ENCODE measurements around the gene C1orf232. TPM values are rescaled to one million over a fixed set of nuclear protein-coding genes. Genes with fewer than 3 reads are reported as not detected.
A peak's percentile ranks its signal among the peaks of the same experiment; 100 is the strongest.

C1orf232 gene
- total RNA-seq, 2 experiments from 2014 or later = not detected

- H3K4me3 Mint-ChIP-seq = peak overlapping the region; percentile 8
- Histone ChIP-seq H3K4me1 (ENCODE audit: insufficient read depth, low read length) (peaks cover 45% of the 10 kb centered on the region), H3K27ac (ENCODE audit: low read depth in 1 of 2, low read length in 2 of 2) (no peak overlapping the region), H3K4me3 (ENCODE audit: low read length) (no peak overlapping the region), H3K27me3 (ENCODE audit: control insufficient read depth in 1 of 2, insufficient read depth in 2 of 2, low read length in 2 of 2) (peaks cover 13 to 15% of the 10 kb centered on the region in 2 experiments), H3K36me3 (ENCODE audit: insufficient read depth, low read length) (no peaks in the 10 kb centered on the region), H3K9me3 (ENCODE audit: control insufficient read depth in 1 of 2, insufficient read depth in 1 of 2, low read length in 2 of 2) (no peaks in the 10 kb centered on the region)
- POLR2A ChIA-PET = no interaction called here
- CTCF ChIA-PET = no interaction called here
- H3K27ac Mint-ChIP-seq = no peak overlapping the region
- no peak for TF ChIP-seq CTCF (IDR thresholded peaks at IDR 0.05)
- intact Hi-C loops (cut with DNase I, micrococcal nuclease) = loop anchor here in 1 of 2 experiments (5.0 to 10.0 kb wide), 3 partner anchors 156 to 228 kb away; no protein-coding TSS in a partner anchor
- H3K27me3 Mint-ChIP-seq = peaks cover 11% of the 10 kb centered on the region
- H3K36me3 Mint-ChIP-seq (ENCODE audit: low read depth) = no peaks in the 10 kb centered on the region
- ATAC-seq (ENCODE audit: poor library complexity) (no peak), DNase-seq (no peak)
- H3K4me1 Mint-ChIP-seq (ENCODE audit: low read depth) = peaks cover 17% of the 10 kb centered on the region
- no peaks in the 10 kb centered on the region for H3K9me3 Mint-ChIP-seq
Measured at GRCh38 chr1:26166719-26167281, 2.0 kb downstream of the C1orf232 start.

DNA sequence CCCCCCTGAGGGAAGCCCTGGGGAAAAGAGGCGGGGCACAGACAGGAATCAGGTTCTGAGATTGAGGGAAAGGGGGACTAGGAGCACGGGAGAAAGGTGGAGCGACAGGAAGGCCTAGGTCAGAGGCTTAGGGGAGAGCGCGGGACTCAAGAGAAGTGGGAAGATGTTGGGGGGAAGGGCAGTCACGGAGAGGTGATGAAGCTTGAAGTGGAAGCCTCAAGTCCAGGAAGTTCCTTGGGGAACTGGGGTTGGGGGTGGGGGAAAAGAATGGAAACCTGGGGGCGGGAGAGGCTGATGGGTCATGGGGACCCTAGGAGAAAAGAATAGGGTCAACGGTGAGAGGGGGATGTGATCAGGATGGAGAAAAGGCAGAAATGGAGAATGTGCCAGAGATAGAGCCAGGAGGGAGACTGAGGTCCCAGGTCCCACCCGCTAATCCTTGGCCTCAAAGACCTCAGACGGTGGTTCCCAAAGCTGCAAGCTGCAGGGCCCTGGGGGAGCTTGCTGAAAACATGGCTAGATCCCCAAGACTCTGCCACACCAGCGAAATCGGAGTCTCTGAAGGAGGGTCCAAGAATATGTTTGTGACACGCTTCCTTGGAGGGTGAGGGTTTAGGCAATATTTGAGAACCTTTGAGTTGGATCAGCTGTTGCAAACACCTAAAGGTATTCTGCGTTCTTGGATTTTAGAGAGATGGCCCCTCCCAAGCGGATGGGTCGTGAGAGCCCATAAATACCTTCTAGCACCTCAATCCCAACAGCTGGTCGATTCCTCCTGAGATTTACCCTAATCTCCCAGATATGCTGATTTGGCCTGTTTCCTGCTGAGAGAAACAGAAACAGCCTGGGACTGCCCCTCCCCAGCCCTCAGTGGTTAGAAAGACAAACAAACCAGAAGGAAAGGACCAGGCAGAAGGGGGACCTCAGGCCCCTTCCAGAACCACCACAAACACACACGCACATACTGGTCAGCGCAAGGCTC lies 3.6 kb downstream of the C1orf232 start:
- H3K4me1 Mint-ChIP-seq (ENCODE audit: low read depth) = peaks cover 7% of the 10 kb centered on the region
- no peaks in the 10 kb centered on the region for H3K36me3 ChIP-seq (ENCODE audit: insufficient read depth, low read length)
- intact Hi-C loops (cut with DNase I, micrococcal nuclease) = loop anchor here in 1 of 2 experiments (1.0 to 10.0 kb wide), 5 partner anchors 60 to 230 kb away; no protein-coding TSS in a partner anchor
- ATAC-seq (ENCODE audit: poor library complexity) = no peak
- no peak overlapping the region for H3K4me3 ChIP-seq (ENCODE audit: low read length)
- peak overlapping the region; percentile 25 for H3K4me3 Mint-ChIP-seq
- CTCF ChIA-PET = no interaction called here
- no peaks in the 10 kb centered on the region for H3K9me3 ChIP-seq (ENCODE audit: control insufficient read depth in 1 of 2, insufficient read depth in 1 of 2, low read length in 2 of 2)
- DNase-seq = no peak
- no peak for TF ChIP-seq CTCF (IDR thresholded peaks at IDR 0.05)
- H3K27ac ChIP-seq (ENCODE audit: low read depth in 1 of 2, low read length in 2 of 2) = no peak overlapping the region
- H3K27me3 Mint-ChIP-seq = peaks cover 14% of the 10 kb centered on the region
- POLR2A ChIA-PET = interaction anchor here (0.8 to 1.1 kb wide), 2 partner anchors 20 to 39 kb away, joined by 3 read pairs; no protein-coding TSS in a partner anchor
- H3K27me3 ChIP-seq (ENCODE audit: control insufficient read depth in 1 of 2, insufficient read depth in 2 of 2, low read length in 2 of 2) = peaks cover 23 to 25% of the 10 kb centered on the region in 2 experiments
- H3K27ac Mint-ChIP-seq = no peak overlapping the region
- H3K9me3 Mint-ChIP-seq = no peaks in the 10 kb centered on the region
- peaks cover 36% of the 10 kb centered on the region for H3K4me1 ChIP-seq (ENCODE audit: insufficient read depth, low read length)
- H3K36me3 Mint-ChIP-seq (ENCODE audit: low read depth) = no peaks in the 10 kb centered on the region

- H3K4me1 Mint-ChIP-seq (ENCODE audit: low read depth) = peaks cover 5% of the 10 kb centered on the region
- DNase-seq (peak in 13 of 14 experiments; percentile 27 to 78 (median 44)), ATAC-seq (ENCODE audit: poor library complexity) (peak; percentile 74)
- peaks cover 27% of the 10 kb centered on the region for H3K4me1 ChIP-seq (ENCODE audit: insufficient read depth, low read length)
- no peaks in the 10 kb centered on the region for H3K36me3 Mint-ChIP-seq (ENCODE audit: low read depth)
- no peak overlapping the region for H3K27ac ChIP-seq (ENCODE audit: low read depth in 1 of 2, low read length in 2 of 2)
- H3K4me3 Mint-ChIP-seq = peak overlapping the region; percentile 34
- CTCF ChIA-PET = interaction anchor here (0.9 kb wide), 1 partner anchor 70 kb away, joined by 4 read pairs; the partner anchor contains the start of gene CEP85
- peak overlapping the region; percentile 43 for H3K4me3 ChIP-seq (ENCODE audit: low read length)
- no peaks in the 10 kb centered on the region for H3K9me3 Mint-ChIP-seq
- peak; percentile 48 for TF ChIP-seq CTCF (IDR thresholded peaks at IDR 0.05)
- intact Hi-C loops (cut with DNase I, micrococcal nuclease) = loop anchor here in 1 of 2 experiments (1.0 to 10.0 kb wide), 4 partner anchors 59 to 231 kb away; no protein-coding TSS in a partner anchor
- no peaks in the 10 kb centered on the region for H3K9me3 ChIP-seq (ENCODE audit: control insufficient read depth in 1 of 2, insufficient read depth in 1 of 2, low read length in 2 of 2)
- POLR2A ChIA-PET = interaction anchor here (1.1 kb wide), 1 partner anchor 19 kb away, joined by 3 read pairs; no protein-coding TSS in a partner anchor
- H3K36me3 ChIP-seq (ENCODE audit: insufficient read depth, low read length) = no peaks in the 10 kb centered on the region
- H3K27me3 Mint-ChIP-seq = peaks cover 21% of the 10 kb centered on the region
- H3K27ac Mint-ChIP-seq = no peak overlapping the region
- peaks cover 23 to 31% of the 10 kb centered on the region in 2 experiments for H3K27me3 ChIP-seq (ENCODE audit: control insufficient read depth in 1 of 2, insufficient read depth in 2 of 2, low read length in 2 of 2)
Measured at GRCh38 chr1:26164036-26164860, 4.5 kb downstream of the C1orf232 start.
